ENCODE results near the gene CCDC85A. TPM values are rescaled to one million over a fixed set of nuclear protein-coding genes. Genes with fewer than 3 reads are reported as not detected.

The CCDC85A gene
- total RNA-seq, 1 experiment from 2014 or later = 1.1 TPM

DNA sequence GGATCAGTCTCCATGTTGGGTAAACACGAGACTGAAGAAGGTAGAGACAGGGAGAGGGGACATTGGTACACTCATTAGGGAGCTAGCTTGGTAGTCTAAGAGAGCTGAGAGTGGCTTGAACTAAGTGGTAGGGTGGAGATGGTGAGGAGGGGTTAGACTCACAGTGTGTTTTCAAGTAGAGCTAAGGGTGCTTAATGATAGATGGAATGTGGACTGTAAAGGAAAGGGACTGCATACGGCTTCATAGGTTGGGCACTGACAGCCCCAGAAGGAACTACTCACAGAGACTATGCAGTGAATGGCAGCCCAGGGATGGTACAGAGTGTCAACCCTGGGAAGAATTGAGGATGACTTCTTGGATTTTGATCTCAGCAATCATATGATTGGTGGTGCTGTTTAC lies 178.1 kb downstream of the CCDC85A start:
- CTCF ChIA-PET = no interaction called here
- H3K4me1 ChIP-seq (ENCODE audit: insufficient read depth, low read length) = no peaks in the 10 kb centered on the region
- TF ChIP-seq EZH2 (IDR thresholded peaks at IDR 0.05; ENCODE audit: low read length, unreplicated experiment) = no peak
- no peaks in the 10 kb centered on the region for H3F3A ChIP-seq (ENCODE audit: low read length, unreplicated experiment)
- peaks cover 28% of the 10 kb centered on the region; the same call in 1 of the 2 replicates for H3K27me3 ChIP-seq (ENCODE audit: low read length)
- H4K20me1 ChIP-seq (ENCODE audit: low read length) = no peaks in the 10 kb centered on the region
- H2AFZ ChIP-seq (ENCODE audit: low read length) = no peak overlapping the region
- intact Hi-C loops (cut with micrococcal nuclease) = no loop called here
- ATAC-seq = no peak
- no peaks in the 10 kb centered on the region for H3K79me2 ChIP-seq (ENCODE audit: low read length)
- no peak overlapping the region for H3K4me3 ChIP-seq (ENCODE audit: low read length)
- no peak for DNase-seq
- POLR2A ChIA-PET (ENCODE audit: unreplicated experiment) = no interaction called here
- BruUV-seq (replicated peaks) = no TSS peak
- H3K36me3 ChIP-seq (ENCODE audit: low read depth, low read length) = no peaks in the 10 kb centered on the region
- no peaks in the 10 kb centered on the region for H3K9me2 ChIP-seq (replicated peaks; ENCODE audit: low read length)
- no peak overlapping the region for H3K4me2 ChIP-seq (ENCODE audit: low read length)
- H3K9me3 ChIP-seq (ENCODE audit: low read length) = no peaks in the 10 kb centered on the region
- H3K27ac ChIP-seq (ENCODE audit: low read length) = no peak overlapping the region
- H3K9ac ChIP-seq (ENCODE audit: low read length) = no peak overlapping the region

- DNase-seq (no peak), ATAC-seq (no peak)
- H3K9ac ChIP-seq (ENCODE audit: low read length) = no peak overlapping the region
- peaks cover 39% of the 10 kb centered on the region for H3K27me3 ChIP-seq (ENCODE audit: low read length)
- intact Hi-C loops (cut with micrococcal nuclease) = no loop called here
- H3K4me2 ChIP-seq (ENCODE audit: low read length) = no peak overlapping the region
- no peaks in the 10 kb centered on the region for H3K36me3 ChIP-seq (ENCODE audit: low read depth, low read length)
- H3K4me1 ChIP-seq (ENCODE audit: insufficient read depth, low read length) = no peaks in the 10 kb centered on the region
- H3K9me2 ChIP-seq (replicated peaks; ENCODE audit: low read length) = no peaks in the 10 kb centered on the region
- TF ChIP-seq EZH2 (IDR thresholded peaks at IDR 0.05; ENCODE audit: low read length, unreplicated experiment) = no peak
- TF ChIP-seq EZH2phosphoT487 (IDR thresholded peaks at IDR 0.05; ENCODE audit: borderline replicate concordance, low read length) = no peak
- TF ChIP-seq, protein P1, sequence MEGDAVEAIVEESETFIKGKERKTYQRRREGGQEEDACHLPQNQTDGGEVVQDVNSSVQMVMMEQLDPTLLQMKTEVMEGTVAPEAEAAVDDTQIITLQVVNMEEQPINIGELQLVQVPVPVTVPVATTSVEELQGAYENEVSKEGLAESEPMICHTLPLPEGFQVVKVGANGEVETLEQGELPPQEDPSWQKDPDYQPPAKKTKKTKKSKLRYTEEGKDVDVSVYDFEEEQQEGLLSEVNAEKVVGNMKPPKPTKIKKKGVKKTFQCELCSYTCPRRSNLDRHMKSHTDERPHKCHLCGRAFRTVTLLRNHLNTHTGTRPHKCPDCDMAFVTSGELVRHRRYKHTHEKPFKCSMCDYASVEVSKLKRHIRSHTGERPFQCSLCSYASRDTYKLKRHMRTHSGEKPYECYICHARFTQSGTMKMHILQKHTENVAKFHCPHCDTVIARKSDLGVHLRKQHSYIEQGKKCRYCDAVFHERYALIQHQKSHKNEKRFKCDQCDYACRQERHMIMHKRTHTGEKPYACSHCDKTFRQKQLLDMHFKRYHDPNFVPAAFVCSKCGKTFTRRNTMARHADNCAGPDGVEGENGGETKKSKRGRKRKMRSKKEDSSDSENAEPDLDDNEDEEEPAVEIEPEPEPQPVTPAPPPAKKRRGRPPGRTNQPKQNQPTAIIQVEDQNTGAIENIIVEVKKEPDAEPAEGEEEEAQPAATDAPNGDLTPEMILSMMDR (conservative IDR thresholded peaks at IDR 0.05; ENCODE audit: low read depth, low read length) = no peak
- H4K20me1 ChIP-seq (ENCODE audit: low read length) = no peaks in the 10 kb centered on the region
- H3F3A ChIP-seq (ENCODE audit: low read length, unreplicated experiment) = no peaks in the 10 kb centered on the region
- ChIA-PET POLR2A (ENCODE audit: unreplicated experiment) (no interaction called here), CTCF (no interaction called here)
- no peak overlapping the region for H3K27ac ChIP-seq (ENCODE audit: low read length)
- H2AFZ ChIP-seq (ENCODE audit: low read length) = no peak overlapping the region
- H3K9me3 ChIP-seq (ENCODE audit: low read length) = no peaks in the 10 kb centered on the region
- no TSS peak for BruUV-seq (replicated peaks)
- no peaks in the 10 kb centered on the region for H3K79me2 ChIP-seq (ENCODE audit: low read length)
- no peak overlapping the region for H3K4me3 ChIP-seq (ENCODE audit: low read length)
These were observed 181.1 kb downstream of the CCDC85A start for GRCh38 chr2:56364902-56365301.

GRCh38 chr2:56369316-56369715 lies 185.5 kb downstream of the CCDC85A start:
- Histone ChIP-seq H3F3A (ENCODE audit: low read length, unreplicated experiment) (no peaks in the 10 kb centered on the region), H3K9me3 (ENCODE audit: low read length) (no peaks in the 10 kb centered on the region), H3K27ac (ENCODE audit: low read length) (no peak overlapping the region), H3K9ac (ENCODE audit: low read length) (no peak overlapping the region), H3K4me1 (ENCODE audit: insufficient read depth, low read length) (no peaks in the 10 kb centered on the region), H3K79me2 (ENCODE audit: low read length) (no peaks in the 10 kb centered on the region), H3K9me2 (replicated peaks; ENCODE audit: low read length) (no peaks in the 10 kb centered on the region), H3K36me3 (ENCODE audit: low read depth, low read length) (no peaks in the 10 kb centered on the region), H4K20me1 (ENCODE audit: low read length) (no peaks in the 10 kb centered on the region), H3K4me2 (ENCODE audit: low read length) (no peak overlapping the region), H3K4me3 (ENCODE audit: low read length) (no peak overlapping the region), H2AFZ (ENCODE audit: low read length) (no peak overlapping the region), H3K27me3 (ENCODE audit: low read length) (peaks cover 24% of the 10 kb centered on the region)
- ChIA-PET POLR2A (ENCODE audit: unreplicated experiment) (no interaction called here), CTCF (no interaction called here)
- TF ChIP-seq EZH2 (IDR thresholded peaks at IDR 0.05; ENCODE audit: low read length, unreplicated experiment) (no peak), EZH2phosphoT487 (IDR thresholded peaks at IDR 0.05; ENCODE audit: borderline replicate concordance, low read length) (no peak)
- TF ChIP-seq, protein P1 (conservative IDR thresholded peaks at IDR 0.05; ENCODE audit: low read depth, low read length) = no peak
- peak; percentile 29 for DNase-seq
- no peak for ATAC-seq
- intact Hi-C loops (cut with micrococcal nuclease) = no loop called here
- no TSS peak for BruUV-seq (replicated peaks)
